ENCODE data around the gene HAGHL. TPM values are rescaled to one million over a fixed set of nuclear protein-coding genes. Genes with fewer than 3 reads are reported as not detected.

HAGHL gene
- total and polyA plus RNA-seq, 10 donors, result 7.7 to 75.8 (median 20.3) TPM

GRCh38 chr16:754656-755055, 27.8 kb downstream of the HAGHL start:
- TF ChIP-seq CTCF (IDR thresholded peaks at IDR 0.05 in 8 of 11, conservative IDR thresholded peaks at IDR 0.05 in 3 of 11), result no peak
- TF ChIP-seq POLR2A (IDR thresholded peaks at IDR 0.05), result no peak
- TF ChIP-seq POLR2AphosphoS5 (IDR thresholded peaks at IDR 0.05), result no peak
- Histone ChIP-seq H3K4me1 (peaks cover 0 to 12% (median 2%) of the 10 kb centered on the region in 6 donors), H3K27ac (peak overlapping the region in 4 of 8 donors; percentile 20 to 60 (median 46)), H3K36me3 (no peaks in the 10 kb centered on the region), H3K27me3 (replicated peaks in 1 of 7) (peaks cover 0 to 9% (median 0%) of the 10 kb centered on the region in 7 donors), H3K4me3 (no peak overlapping the region), H3K9me3 (peaks cover 0 to 6% (median 0%) of the 10 kb centered on the region in 8 donors)
- 12 to 21% (median 20%) methylated on average over 11 of the region's 11 CpGs for WGBS, 5 donors
- intact Hi-C loops (cut with DNase I; ENCODE audit: low total_unique reads), result no loop called here
- peak; percentile 73 for DNase-seq

DNA sequence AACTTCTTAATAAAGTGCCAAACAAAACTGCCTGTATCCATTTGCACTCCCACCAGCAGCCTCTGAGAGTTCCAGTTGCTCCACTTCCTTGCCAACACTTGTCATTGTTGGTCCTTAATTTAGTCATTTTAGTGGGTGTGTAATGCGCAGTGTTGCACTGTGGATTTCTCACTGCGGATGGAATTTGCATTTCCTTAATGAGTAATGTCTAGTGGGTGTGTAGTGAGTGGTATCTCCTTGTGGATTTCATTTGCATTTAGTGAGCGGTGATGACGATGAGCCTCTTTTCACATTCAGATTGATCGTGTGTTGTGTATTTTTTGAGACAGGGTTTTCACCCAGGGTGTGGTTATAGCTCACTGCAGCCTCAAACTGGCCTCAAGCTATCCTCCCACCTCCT, 29.5 kb downstream of the HAGHL start:
- no peak for DNase-seq
- Histone ChIP-seq H3K9me3 (peaks cover 0 to 6% (median 0%) of the 10 kb centered on the region in 8 donors), H3K27me3 (replicated peaks in 1 of 7) (peaks cover 0 to 25% (median 0%) of the 10 kb centered on the region in 7 donors), H3K36me3 (no peaks in the 10 kb centered on the region), H3K27ac (no peak overlapping the region), H3K4me3 (no peak overlapping the region), H3K4me1 (peaks cover 0 to 12% (median 2%) of the 10 kb centered on the region in 6 donors)
- WGBS, 5 donors, result 89 to 94% (median 92%) methylated on average over 5 of the region's 5 CpGs
- intact Hi-C loops (cut with DNase I; ENCODE audit: low total_unique reads), result no loop called here
- TF ChIP-seq CTCF (IDR thresholded peaks at IDR 0.05 in 8 of 11, conservative IDR thresholded peaks at IDR 0.05 in 3 of 11), result no peak
- no peak for TF ChIP-seq POLR2AphosphoS5 (IDR thresholded peaks at IDR 0.05)
- TF ChIP-seq POLR2A (IDR thresholded peaks at IDR 0.05), result no peak

DNA sequence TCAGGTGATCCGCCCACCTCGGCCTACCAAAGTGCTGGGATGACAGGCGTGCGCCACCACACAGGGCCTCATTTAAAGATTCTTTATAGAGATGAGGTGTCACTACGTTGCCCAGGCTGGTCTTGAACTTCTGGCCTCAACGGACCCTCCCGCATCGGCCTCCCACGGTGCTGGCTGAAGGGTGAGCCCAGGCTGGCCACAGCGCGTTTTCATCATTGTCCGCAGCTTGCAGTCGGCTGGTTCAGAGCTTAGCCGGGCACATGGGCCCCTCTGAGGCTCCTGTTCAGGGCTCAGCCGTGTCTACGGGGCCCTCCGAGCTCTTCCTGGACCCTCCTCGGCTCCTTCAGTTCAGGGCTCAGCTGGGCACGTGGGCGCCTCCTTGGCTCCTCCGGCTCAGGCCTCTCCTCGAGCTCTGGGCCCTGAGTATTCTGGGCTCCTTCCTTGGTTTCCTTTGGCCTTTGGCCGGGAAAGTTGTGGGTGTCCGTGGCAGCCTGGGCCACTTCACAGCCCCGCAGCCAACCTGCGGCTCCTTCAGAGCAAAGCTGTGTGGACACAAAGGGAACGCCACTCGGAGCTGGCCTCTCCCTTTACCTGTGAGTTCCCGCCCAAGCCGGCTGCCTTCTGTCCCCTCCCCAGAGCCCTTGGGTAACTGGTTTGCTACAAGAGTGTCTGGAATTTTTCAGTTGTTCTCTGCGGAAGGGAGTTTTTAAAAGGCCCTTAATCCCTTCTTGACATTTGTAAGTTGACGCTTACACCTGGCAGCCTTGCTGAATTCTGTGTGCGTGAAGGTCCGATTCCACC, 32.4 kb downstream of the HAGHL start:
- Histone ChIP-seq H3K9me3 (peaks cover 0 to 6% (median 0%) of the 10 kb centered on the region in 8 donors), H3K27ac (no peak overlapping the region), H3K4me1 (peaks cover 0 to 10% (median 2%) of the 10 kb centered on the region in 6 donors), H3K4me3 (no peak overlapping the region), H3K36me3 (no peaks in the 10 kb centered on the region), H3K27me3 (replicated peaks in 1 of 7) (peaks cover 0 to 49% (median 14%) of the 10 kb centered on the region in 7 donors)
- no peak for DNase-seq
- 86 to 91% (median 90%) methylated on average over 33 to 34 of the region's 34 CpGs for WGBS, 5 donors
- TF ChIP-seq CTCF (IDR thresholded peaks at IDR 0.05 in 8 of 11, conservative IDR thresholded peaks at IDR 0.05 in 3 of 11), result no peak
- no peak for TF ChIP-seq POLR2A (IDR thresholded peaks at IDR 0.05)
- TF ChIP-seq POLR2AphosphoS5 (IDR thresholded peaks at IDR 0.05), result no peak
- intact Hi-C loops (cut with DNase I; ENCODE audit: low total_unique reads), result no loop called here

DNA sequence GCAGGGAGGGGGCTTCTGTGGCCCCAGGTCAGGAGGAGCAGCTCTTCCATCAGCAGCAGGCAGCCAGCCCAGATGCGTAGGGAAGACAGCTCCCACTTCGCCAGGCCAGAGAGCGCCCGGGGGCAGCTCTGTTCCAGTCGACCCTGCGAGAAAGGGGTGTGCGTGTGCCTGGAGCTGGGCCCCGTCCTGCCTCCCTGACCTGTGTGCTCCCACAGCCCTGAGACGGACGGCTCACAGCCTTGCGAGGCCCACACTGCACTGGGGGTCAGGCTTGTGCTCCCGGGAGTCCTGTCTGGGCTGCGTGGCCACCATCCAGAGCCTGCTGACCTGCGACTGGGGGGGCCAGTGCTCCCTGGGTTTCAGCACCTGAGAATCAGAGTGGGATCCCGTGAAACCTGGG, 33.2 kb downstream of the HAGHL start:
- DNase-seq, result no peak
- Histone ChIP-seq H3K36me3 (no peaks in the 10 kb centered on the region), H3K4me3 (no peak overlapping the region), H3K27ac (no peak overlapping the region), H3K9me3 (peaks cover 0 to 6% (median 0%) of the 10 kb centered on the region in 8 donors), H3K27me3 (replicated peaks in 1 of 7) (peaks cover 0 to 57% (median 14%) of the 10 kb centered on the region in 7 donors), H3K4me1 (peaks cover 0 to 3% (median 0%) of the 10 kb centered on the region in 6 donors)
- intact Hi-C loops (cut with DNase I; ENCODE audit: low total_unique reads), result no loop called here
- 79 to 100% (median 83%) methylated on average over 1 to 15 of the region's 15 CpGs for WGBS, 5 donors
- TF ChIP-seq POLR2A (IDR thresholded peaks at IDR 0.05) (no peak), POLR2AphosphoS5 (IDR thresholded peaks at IDR 0.05) (no peak), CTCF (IDR thresholded peaks at IDR 0.05 in 8 of 11, conservative IDR thresholded peaks at IDR 0.05 in 3 of 11) (no peak)

Data from spleen (tissue), 11 donors.